GM19035 (cell line): ENCODE data around the gene SPATA45.
A peak's percentile ranks its signal among the peaks of the same experiment; 100 is the strongest.
"Not testable (repeated sequence)": the region's sequence is repeated elsewhere in the genome, so short reads cannot be mapped to it uniquely, and the experiment has no call there.

Experiments
- ATAC-seq: cut with Tn5 transposase; IDR thresholded peaks from one replicate; pipeline ENCODE4 v1.9.1; 2021; ENCODE audit not compliant: unreplicated experiment

Gene SPATA45

DNA sequence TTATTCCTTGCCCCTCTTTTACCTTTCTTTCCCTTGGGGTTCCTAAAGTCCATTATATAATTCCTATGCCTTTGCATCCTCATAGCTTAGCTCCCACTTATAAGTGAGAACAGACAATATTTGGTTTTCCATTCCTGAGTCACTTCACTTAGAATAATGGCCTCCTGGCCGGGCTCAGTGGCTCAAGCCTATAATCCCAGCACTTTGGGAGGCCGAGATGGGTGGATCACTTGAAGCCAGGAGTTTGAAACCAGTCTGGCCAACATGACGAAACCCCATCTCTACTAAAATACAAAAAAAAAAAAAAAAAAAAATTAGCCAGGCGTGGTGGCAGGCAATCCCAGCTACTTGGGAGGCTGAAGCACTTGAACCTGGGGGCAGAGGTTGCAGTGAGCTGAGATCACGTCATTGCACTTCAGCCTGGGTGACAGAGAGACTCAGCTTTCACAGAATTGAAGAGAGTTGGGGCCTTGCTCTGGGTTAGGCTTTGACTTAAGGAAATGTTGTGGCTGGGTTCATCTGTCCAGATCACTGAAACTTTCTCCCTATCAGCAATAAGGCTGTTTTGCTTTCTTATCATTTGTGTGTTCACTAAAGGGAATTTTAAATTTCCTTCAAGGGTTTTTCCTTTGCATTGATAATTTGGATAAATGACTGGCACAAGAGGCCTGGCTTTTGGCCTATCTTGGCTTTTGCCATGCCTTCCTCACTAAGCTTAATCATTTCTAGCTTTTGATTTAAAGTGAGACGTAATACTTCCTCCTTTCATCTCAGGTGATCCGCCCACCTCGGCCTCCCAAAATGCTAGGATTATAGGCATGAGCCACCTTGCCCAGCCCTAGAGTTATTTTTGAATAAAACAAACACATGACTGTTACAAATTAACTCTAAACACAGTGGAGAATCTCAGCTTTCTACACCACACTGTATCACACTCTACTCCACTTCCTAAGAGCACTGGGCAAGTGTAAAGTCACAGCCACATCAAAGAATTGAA is 13.9 kb downstream of the SPATA45 start:
- ATAC-seq, result not testable (repeated sequence)

DNA sequence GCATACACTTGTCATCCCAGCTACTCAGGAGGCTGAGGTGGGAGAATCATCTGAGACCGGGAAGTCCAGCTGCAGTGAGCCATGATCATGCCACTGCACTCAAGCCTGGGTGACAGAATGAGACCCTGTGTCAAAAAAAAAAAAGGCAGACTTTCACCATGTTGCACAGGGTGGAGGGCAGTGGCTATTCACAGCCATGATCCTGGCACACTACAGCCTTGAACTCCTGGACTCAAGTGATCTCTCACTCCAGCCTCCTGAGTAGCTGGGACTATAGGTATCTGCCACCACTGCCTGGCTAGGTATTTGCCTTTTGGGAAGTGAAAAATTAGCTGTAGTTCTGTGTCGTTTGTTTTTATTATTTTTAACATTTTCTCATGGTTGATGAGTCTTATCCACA is 19.1 kb downstream of the SPATA45 start:
- no peak for ATAC-seq

DNA sequence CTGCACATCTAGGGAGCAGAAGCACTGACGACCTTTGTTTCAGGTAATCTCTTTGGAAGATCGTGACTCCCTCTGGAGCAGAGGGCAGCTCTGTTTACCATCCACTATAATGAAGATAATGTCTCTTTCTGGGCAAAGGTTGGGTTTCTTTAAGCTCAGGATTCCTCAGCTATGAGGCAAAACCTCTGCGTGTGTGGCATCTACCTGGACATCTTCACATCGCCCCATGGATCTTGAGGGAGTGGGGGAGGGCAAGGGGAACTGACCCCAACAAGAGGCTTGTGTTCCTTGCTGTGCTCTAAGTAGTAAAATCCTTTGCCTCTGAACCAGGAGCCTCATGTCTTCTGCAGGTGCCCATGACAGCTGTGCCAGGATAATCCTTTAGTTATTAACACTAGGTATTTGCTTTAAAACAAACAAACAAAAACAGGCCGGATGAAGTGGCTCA is 19.6 kb downstream of the SPATA45 start:
- no peak for ATAC-seq

DNA sequence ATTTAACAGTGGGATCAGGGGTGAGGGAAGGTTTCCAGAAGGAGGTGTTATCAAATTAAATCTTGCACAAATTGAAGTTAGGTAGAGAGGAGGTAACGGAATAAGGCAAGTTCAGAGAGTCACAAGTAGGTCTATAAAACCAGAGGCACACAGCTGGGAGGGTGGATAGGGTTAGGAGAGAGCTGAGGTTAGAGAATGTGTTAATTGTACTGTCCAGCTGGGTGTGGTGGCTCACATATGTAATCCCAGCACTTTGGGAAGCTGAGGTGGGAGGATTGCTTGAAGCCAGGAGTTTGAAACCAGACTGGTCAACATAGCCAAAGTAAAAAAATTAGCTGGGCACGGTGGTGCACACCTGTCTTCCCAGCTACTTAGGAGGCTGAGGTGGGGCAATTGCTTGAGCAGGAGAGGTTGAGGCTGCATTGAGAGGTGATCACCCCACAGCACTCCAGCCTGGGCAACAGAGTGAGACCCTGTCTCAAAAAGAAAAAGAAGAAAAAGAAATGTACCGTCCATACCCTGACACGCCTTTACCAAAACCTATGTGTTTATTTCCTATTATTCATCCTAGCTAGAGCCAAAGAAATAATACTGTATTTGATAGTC is 20.2 kb downstream of the SPATA45 start:
- ATAC-seq, result no peak

DNA sequence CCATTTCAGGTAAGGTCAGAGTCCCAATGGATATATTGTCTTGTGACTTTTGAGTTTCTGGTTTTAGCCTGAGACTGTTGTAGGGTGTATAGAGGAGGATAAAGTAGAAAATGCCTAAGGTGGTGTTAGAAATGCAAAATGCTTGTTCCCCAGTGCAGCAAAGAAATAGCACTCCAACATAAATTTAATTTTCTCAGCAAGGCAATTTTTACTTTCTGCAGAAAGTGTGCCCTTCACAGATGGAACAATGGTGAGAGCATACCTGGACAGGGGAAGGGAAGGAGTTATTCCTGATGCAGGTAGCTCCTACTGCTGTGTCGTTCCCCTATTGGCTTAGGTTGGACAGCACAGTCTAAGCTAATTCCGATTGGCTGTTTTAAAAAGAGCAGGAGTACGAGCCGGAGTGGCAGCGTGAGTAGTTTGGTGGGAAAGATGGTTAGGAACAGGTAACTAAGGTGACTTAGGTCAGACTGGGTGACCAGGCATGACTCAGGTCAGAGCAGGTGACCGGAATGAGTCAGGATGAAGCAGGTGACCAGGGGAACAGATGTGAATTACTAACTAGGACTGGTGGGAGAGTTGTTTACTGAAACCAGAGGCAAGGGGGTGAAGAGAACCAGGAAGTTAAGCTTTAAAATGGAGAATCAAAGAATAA is 21.5 kb downstream of the SPATA45 start:
- ATAC-seq, result no peak

DNA sequence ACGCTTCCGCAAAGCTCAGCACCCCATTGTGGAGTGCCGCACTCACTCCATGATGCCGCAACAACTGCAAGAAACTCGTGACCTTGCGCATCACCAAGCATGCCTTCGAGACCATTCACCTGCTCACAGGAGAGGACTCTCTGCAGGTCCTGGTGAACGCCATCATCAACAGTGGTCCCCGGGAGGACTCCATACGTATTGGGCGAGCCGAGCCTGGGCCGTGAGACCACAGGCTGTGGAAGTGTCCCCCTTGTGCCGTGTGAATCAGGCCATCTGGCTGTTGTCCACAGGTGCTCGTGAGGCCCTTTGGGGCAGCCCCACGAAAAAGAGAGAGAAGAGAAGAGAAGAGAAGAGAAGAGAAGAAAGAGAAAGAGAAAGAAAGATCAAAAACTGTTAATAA is 23.2 kb downstream of the SPATA45 start:
- no peak for ATAC-seq

DNA sequence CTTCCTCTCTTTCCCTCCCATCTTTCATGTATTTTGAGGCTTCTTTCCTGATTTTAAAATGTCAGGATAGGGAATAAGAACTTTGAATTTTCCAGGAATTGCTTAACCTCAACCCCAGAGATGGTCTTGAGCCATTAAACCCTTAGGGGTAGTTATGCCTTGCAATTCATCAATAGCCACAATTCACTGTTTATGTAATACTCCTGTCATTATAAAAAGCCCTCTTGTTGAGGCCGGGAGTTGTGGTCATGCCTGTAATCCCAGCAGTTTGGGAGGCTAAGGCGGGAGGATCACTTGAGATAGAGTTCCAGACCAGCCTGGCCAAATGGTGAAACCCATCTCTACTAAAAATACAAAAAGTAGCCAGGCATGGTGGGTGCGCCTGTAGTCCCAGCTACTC is 24.5 kb downstream of the SPATA45 start:
- ATAC-seq, result no peak

DNA sequence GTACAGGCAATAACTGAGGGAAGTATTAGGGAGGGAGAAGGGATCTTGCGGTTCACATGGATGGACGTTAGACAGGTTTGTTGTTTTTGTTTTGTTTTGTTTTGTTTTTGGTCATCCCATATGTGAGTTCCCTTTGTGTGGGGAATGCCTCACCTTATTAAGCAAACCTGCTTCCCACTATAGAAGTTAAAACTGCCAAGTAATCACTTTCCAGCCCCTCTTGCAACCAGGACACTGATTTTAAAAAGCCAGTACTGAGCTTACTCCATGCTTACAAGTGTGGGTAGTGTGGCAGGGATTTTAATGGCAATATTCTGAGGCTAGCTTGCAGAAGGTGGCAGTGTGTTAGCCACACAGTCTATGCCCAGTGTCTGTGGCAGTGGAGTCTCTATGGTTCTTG is 26.5 kb downstream of the SPATA45 start:
- no peak for ATAC-seq

DNA sequence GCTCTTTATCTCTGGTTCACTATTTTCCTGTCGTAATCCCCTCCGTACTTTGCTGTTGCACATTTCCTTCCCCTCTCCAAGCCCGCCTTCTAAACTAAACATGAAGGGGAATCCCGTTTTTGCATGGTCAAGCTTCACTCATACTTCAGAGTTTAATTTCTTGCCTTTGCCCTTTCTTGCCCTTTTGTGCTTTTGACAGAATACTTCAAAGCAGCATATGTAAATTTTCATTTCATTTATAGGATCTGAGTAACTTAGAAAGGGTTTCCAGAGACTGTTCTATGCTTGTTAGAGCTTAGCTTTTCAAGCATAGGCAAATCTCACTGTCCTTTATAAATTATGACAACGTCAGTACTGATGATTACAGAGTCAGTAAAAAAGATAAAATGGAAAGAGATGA is 27.7 kb downstream of the SPATA45 start:
- ATAC-seq, result peak; percentile 78

DNA sequence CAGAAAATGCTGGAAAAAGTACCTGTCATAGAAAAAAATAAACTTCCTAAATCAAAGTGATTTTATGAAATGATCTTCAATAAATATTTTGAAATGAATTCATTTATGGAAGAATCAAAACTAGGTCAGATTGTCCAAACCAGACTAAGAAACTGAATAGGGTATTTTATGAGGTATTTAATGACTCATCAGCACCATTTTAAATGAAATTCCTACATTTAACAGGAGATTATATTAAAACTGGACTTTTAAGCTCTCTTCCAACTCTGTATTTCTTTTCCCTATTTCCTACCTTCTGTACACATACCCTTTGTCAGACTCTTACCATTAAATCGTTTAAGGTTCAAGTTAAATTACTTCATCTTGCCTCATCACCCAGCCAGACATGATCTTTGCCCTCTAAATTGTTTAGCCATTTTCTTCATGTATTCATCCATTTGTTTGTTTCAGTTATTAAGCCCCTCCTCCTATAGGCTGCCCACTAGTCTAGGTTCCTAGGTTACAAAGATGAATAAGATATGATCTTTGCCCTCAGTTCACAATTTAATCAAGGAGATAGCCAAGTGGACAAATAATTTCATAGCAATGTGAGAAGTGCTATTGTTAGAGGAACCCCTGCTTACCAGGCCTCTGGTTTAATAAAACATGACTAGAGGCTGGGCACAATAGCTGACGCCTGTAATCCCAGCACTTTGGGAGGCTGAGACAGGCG is 30.7 kb downstream of the SPATA45 start:
- no peak for ATAC-seq

DNA sequence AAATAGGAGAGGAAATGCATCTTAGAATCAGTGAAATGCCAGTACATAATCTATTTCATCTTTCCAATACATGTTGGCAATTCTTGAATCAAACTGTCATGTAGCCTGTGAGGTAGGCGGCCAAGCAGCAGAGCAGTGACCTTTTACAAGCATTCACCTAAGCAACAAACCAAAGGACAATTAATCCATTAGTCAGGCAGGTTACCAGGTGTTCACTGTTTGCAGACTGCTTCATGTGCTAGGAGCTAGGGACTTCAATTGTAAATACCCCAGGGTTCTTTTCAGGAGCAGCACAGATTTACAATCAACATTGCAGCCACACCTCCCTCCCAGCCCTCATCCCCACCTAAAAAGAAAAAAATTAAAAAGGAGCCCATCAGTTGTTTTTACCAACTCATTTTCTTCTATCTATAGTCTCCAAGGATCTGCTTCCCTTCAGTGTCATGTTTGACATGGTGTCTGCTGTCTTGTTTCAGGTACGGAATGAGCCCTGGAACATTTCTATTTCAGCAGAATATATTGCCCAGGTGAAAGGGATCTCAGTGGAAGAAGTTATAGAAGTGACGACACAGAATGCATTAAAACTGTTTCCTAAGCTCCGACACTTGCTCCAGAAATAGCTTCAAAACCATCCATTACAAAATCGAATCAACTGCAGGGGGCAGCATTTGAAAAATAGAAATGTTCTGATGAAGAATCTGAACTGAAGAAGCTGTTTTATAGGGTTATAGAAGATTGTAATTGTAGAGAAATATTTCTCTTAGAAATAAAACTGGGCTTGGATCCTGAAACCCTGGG is 32.7 kb downstream of the SPATA45 start:
- ATAC-seq, result no peak

DNA sequence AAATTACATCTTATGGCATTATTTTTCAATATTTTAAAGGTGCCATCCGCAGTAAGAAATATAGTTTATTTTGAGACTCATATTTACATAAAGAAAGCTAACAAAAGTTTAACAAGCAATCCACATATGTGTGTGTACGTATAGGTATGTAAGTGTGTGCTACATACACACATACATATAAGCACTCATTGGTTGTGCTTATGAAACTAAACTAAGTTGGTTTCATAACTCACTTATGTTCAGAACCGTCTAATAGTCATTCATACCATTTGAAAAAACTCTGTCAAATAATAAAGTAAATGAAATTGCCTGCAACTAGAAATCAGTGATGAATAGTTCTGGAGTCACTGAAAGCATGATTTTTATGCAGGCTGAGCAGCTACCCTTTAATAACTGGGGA is 41.7 kb downstream of the SPATA45 start:
- ATAC-seq, result no peak

DNA sequence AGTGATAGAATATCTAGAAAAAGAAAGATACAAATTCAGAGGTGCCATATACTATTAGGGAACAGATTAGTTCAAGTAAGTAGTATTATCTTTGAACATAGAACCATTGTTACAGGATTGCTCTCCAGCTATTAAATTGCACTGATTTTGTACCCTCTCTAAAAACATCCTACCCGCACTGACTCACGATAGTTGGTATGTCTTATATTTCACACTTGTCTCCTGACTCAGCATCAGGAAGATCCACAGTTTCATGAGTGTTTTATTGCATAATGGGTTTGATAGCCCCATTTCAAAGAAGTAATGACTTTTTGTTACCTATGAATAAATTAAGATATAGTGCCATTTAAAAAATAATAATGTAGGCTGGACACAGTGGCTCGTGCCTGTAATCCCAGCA is 49.8 kb downstream of the SPATA45 start:
- ATAC-seq, result no peak

DNA sequence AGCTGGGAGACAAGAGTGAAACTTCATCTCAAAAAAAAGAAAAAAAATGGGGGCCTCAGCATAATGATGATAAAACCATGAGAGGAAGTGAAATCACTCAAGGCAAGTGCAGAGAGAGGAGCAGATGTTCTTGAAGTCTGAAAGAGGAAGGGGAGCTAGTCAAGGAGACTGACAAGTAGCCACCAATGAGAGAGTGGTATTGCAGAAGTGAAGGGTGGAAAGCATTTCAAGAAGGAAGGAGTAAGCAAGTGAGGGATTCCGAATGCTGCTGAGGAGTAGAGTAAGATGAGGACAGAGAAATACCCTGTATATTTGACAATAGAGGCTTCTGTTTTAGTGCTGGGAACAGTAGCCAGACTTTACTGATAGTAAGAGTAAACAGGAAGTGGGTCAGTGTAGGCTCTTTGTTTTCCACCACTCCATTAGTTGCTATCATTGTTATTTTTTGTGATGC is 52.9 kb downstream of the SPATA45 start:
- ATAC-seq, result peak; percentile 73

DNA sequence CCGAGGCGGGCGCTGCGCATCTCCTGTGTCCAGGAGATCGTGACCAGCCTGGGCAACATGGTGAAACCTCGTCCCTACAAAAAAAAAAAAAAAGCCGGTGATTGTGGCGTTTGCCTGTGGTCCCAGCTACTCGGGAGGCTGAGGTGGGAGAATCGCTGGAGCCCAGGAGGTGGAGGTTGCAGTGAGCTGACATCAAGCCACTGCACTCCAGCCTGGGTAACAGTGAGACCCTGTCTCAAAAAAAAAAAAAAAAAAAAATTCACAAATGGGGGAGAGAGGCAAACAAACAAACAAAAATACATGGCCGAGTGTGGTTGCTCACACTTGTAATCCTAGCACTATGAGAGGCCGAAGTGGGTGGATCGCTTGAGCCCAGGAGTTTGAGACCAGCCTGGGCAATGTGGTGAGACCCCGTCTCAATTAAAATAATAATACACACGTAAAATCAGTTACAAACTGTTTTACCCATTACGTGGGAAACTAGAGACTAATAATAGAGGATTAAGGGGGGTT is 55.0 kb downstream of the SPATA45 start:
- ATAC-seq, result no peak

DNA sequence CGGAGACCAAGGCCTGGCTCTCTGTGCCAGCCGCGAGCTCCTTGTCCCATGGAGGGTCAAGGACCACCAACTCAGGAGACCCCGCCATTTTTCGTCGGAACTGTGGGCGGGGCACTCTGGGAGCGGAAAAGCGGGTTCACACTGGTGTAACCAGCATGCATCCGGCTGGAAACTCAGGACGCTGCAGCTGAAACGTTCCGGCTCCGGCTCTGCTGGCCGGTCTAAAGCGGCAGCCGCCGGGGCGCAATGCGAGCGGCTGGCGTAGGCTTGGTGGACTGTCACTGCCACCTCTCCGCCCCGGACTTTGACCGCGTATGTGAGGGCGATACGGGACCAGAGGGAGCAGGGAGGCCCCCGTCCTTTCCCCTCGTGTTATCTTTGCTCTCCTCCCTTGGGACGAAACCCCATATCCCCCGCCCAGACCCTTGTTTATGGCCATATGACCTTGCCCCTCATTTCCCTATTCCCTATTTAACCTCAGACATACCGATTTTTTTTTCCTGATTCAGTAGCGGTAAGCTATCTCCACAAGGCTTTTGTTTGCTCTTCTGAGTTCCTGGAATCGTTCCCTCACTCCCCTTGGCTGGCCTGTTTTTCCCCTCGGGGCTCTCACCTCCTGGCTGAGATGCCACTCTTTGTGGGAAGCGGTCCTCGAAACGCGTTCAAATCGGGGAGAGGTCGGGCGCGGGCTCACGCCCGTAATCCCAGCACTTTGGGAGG is 55.6 kb downstream of the SPATA45 start, which contains the start of the genes NSL1 and TATDN3:
NSL1 (minus strand) TSS at position 102 of the 720 bp plus-strand sequence; CDS start at position 88, 14 bp downstream.
TATDN3 (plus strand) TSS at position 219 of the 720 bp plus-strand sequence; CDS start at position 247, 28 bp downstream.
- ATAC-seq, result peak; percentile 81

DNA sequence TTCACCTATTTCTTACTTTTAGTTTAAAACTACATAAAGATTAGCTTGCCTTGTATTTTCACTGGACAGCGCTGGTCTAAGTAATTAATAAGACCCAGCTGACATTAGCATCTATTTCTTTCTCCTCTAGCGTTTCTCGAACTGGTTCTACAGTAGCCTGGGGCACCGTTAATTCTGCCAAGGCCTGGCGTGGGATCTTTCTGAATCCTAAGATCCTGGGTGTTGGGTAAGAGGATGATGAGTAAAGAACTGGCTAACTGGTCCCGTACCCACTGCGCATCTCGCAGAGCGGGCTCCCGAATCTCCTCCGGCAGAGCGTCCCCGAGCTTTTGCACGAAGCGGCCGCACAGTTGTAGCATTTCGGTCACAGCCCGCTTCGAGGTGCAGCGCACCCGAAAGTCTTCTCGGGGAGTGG is 56.2 kb downstream of the SPATA45 start:
- ATAC-seq, result peak; percentile 41

DNA sequence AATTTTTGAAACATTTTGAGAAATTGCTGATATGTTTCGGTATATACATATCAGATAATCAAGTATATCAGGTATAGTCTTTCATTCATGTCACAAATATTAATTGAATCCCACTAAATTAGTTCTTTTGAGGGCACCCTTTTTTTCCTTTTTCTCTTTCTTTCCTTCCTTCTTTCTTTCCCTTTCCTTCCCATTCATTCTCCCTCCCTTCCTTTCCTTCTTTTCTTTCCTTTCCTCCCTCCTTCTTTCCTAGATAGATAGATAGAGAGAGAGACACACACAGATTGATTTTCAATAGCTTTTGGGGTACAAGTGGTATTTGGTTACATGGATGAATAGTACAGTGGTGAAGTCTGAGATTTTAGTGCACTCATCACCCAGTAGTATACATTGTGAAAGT is 61.6 kb downstream of the SPATA45 start:
- ATAC-seq, result no peak

DNA sequence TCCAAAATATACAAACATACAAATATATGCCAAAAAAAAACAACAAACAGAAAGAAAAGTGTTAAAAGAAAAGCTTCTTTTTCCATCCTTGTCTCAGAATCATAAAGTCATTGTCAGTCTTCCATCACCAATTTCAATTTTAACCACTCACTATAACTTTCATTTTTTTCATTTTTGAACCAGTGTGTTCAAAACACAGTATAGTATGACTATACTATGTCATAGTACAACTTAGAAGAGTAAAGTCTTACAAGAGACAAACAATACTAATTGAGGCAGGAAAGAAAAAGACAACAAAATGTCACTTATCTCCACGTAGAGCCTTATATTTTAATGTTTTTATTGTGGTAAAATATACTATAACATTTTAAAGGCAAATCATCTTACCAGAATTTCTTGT is 63.5 kb downstream of the SPATA45 start:
- no peak for ATAC-seq
